ENCODE data around the gene S100A14. TPM values are rescaled to one million over a fixed set of nuclear protein-coding genes. Genes with fewer than 3 reads are reported as not detected.
A peak's percentile ranks its signal among the peaks of the same experiment; 100 is the strongest.
"Not testable (repeated sequence)": the region's sequence is repeated elsewhere in the genome, so short reads cannot be mapped to it uniquely, and the experiment has no call there.

Gene S100A14
- total RNA-seq, 1 donor from 2014 or later: 1.0 TPM

- DNase-seq (ENCODE audit: low read depth): no peak
These were observed 719 bp downstream of the S100A14 start for GRCh38 chr1:153615406-153615805.

GRCh38 chr1:153614906-153615305, 1.2 kb downstream of the S100A14 start:
- DNase-seq (ENCODE audit: low read depth): no peak

GRCh38 chr1:153614189-153614900, 1.8 kb downstream of the S100A14 start:
- DNase-seq (ENCODE audit: low read depth): no peak

DNA sequence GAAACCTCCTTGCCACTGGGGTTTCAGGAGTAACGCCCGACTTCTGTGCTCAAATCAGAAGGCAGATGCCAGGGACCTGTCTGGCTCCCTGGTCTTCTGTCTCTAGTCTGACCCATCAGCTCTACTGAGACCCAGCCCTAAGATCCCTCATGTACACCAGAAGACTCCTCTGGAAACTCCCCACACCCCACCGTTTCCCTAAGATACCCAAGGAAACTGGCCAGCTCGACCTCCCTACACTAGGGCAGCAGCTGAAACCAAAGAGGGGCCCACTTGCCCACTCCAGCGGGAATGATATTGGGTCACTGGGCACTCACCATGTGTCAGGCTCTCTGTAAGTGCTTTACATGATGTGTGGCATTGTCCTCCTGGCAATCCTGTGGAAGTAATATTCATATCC, 2.7 kb downstream of the S100A14 start:
- DNase-seq (ENCODE audit: low read depth): no peak

- peak; percentile 71 for DNase-seq (ENCODE audit: low read depth)
These were observed 3.3 kb downstream of the S100A14 start, which contains the start of gene S100A16 for GRCh38 chr1:153612755-153613331. Gene S100A16, minus strand, starts transcription at chr1:153613137. Its CDS starts 4,986 bp downstream, at chr1:153608151.

DNA sequence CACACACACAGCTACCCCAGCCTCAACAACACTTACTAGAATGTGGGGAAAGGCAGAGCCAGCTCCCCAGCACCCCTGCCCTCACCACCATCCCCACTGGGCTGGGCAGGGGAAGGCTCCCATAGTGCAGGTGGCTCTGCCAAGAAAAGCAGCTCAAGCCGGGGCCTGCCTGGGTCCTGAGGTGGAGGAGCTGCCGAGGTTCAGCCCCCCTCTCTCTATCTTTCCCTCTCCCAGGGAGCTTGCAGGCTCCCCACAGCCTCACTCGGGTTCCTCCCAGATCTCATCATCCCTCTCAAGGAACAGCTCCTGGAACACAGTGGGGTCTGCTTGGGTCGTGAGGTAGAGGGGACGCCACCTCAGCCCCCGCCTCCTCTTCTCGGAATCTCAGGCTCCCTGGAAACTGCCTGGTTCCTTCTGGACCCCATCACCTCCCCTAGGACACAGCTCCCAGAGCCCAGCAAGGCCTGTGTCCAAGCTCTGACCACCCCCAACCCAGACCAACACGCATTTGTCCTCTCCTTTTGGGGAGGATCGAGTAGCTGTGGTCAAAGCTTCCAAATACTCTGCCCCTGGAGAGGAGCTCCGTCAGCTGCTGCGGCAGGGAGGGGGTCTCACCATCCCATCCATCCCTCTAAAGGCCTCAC, 3.9 kb downstream of the S100A14 start:
- no peak for DNase-seq (ENCODE audit: low read depth)

- DNase-seq (ENCODE audit: low read depth): peak; percentile 50
These were observed 4.8 kb downstream of the S100A14 start for GRCh38 chr1:153611356-153611755.

GRCh38 chr1:153610811-153611301, 5.3 kb downstream of the S100A14 start:
- peak; percentile 68 for DNase-seq (ENCODE audit: low read depth)

DNA sequence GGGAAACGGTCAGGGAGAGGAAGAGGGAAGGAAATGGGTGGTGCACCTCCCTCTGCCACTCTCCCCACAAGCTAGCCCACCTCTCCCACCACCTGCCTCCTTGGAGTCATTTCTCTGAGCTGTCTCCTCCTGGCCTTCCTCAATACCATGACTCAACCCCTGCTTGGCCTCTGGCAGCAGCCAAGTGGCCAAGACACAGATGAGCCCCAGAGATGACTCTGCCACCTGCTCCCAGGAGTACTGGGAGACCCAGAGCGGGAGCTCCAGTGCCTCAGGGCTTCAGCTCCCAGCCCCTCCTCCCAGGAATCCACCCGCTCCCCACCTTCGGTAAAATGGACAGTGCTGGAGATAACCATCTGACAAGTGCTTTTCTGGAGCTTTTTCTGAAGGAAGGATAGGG, 5.8 kb downstream of the S100A14 start:
- DNase-seq (ENCODE audit: low read depth): peak; percentile 34

DNA sequence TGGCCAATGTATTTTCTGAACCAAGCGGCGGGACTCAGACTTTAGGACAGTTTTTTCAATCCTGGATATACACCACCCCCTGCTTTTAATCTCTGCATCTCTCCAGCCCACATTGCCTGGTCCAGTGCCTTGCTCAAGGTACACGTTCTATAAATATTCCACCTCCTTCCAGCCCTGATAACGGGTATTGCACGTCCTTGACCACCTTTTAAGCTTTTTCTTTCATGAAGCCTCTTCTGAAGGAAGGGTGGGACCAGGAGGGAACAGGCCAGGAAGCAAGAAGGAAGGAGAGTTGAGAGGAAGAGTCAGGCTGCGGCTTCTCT, 6.6 kb downstream of the S100A14 start:
- no peak for DNase-seq (ENCODE audit: low read depth)

DNA sequence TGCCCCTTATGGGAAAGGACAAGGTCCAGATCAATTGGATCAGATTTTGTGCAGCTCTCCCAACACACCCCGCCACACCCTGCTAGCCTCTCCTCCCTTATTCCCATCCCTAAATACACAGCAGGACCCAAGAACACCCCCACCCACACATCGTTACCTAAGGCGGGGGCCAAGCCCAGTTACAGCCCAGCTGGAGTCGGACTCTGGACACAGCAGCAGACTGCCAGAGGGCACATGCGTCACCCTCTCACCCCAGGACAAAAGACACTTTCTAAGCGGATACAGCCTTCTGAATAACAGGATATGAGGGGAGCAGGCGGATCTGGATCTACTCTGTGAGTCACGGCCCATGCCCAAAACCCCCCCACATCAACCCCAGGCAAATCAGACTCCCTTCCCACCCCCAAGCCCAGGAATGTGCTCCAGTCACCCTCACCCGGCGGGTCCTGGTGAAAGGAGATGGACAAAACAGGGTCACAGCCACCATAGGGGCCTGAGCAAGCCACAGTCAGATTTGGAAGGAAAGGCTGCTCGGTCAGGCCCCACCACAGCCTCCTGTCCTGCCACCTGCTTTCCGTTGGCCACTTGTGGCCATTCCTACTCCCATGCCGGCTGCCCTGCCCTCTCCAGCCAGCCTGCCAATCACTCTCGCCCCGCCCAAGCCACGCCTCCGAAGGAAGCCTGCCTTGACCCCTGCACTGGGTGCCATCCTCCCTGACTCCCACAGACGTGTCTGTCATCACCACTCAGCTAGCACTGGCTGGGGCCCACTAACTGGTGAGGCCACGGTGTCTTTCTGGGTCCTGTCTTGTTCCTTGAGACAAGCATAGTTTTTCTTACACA, 7.2 kb downstream of the S100A14 start:
- DNase-seq (ENCODE audit: low read depth): peak; percentile 96

- DNase-seq (ENCODE audit: low read depth): no peak
These were observed 7.9 kb downstream of the S100A14 start for GRCh38 chr1:153608089-153608682.

GRCh38 chr1:153607381-153607780, 8.7 kb downstream of the S100A14 start:
- no peak for DNase-seq (ENCODE audit: low read depth)

- no peak for DNase-seq (ENCODE audit: low read depth)
These were observed 9.9 kb downstream of the S100A14 start for GRCh38 chr1:153606194-153606593.

DNA sequence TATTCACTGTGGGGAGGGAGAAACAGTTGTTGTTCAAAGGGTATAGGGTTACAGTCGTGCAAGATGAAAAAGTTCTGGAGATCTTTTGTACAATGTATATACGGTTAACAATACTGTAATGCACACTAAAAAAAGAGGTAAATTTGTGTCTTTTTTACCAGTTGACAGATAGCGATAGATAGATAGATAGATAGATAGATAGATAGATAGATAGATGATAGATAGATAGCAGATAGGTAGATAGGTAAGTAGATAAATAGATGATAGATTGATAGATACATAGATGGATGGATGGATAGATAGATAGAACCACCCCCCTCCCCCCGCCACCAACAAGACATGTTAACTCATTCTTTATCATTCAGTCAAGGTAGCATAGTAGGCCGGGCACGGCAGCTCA, 13.4 kb downstream of the S100A14 start:
- no peak for DNase-seq (ENCODE audit: low read depth)

DNA sequence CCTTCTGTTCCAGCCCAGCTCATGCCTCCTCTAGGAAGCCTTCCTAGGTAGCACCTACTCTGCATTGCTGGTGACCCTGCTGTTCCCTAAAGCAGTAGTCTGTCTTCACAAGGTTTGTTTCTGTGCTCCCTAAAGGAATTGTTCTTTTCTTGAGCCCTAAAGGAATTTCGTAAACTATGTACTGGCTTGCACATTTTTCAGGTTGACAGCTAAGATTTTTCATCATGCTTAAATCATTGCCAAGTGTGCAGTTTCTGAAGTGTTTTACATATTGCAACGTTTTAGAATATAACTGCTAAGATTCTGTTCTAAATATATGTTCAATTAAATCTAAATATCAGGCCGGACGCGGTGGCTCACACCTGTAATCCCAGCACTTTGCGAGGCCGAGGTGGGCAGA, 16.3 kb downstream of the S100A14 start:
- no peak for DNase-seq (ENCODE audit: low read depth)

DNA sequence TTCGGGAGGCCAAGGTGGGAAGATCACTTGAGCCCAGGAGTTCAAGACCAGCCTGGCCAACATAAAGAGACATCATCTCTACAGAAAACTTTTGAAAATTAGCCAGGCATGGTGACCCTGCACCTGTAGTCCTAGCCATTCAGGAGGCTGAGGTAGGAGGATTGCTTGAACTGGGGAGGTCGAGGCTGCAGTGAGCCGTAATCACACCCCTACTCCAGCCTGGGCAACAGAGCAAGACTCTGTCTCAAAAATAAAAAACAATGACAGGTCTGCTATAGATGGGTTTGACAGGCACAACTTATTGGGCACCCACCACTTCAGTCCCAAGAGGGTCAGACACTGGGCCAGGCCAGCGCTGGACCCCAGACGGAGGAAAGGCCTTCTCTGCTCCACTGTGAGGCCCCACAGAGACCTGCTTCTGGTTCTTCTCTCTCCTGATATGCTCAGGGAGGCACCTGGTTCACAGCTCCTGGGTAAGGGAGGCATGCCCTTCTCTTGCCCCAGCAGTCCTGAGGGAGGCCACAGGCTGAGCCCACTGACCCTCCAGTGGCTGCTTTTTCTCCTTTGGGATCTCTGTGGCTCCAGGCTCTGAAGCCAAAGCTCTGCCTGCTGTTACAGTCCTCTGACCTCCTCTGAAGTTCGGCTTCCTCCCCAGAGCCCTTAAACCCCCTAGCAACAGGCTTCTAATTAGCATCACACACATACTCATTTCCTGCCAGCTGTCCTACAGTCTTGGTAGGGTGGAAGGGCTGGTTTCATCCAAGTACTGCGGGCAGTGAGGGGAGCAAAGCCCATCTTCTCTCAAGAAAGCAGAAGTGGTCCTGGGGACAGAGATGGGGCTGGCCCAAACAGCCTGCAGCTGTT, 17.6 kb downstream of the S100A14 start:
- DNase-seq (ENCODE audit: low read depth): no peak

GRCh38 chr1:153597206-153597605, 18.9 kb downstream of the S100A14 start:
- DNase-seq (ENCODE audit: low read depth): peak; percentile 74

DNA sequence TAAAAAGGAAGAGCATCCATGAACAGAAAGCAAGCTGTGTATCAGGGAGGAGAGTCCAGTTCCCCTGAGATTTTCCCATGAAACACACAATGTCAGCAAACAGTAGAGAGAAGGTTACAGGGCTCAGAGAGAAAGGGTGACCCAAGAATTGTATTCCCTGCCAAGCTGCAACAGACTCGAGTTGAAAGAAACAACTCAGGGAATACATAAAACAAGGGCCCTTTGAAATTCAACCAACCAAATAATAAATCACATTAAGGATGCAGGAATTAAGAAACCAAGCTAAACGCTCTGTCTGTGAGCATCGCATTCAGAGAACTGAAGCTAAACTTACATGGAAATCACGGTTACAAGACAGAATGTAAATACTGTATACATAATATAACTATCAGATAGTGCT, 23.4 kb downstream of the S100A14 start:
- no peak for DNase-seq (ENCODE audit: low read depth)

- DNase-seq (ENCODE audit: low read depth): no peak
These were observed 27.6 kb downstream of the S100A14 start for GRCh38 chr1:153588482-153588881.

GRCh38 chr1:153588033-153588432, 28.1 kb downstream of the S100A14 start:
- DNase-seq (ENCODE audit: low read depth): not testable (repeated sequence)
